OCI-LY1 (cell line): Measurements from ENCODE around the gene LRRC40.

Experiments used
- CTCF ChIP-seq: fragments of 200-600 bp; sonication (generic), shearing (Covaris generic); IDR thresholded peaks from 2 replicates; pipeline ENCODE4 v1.5.1; 2017; ENCODE audit warnings: mild to moderate bottlenecking, antibody characterized with exemption, low read length, moderate library complexity, mixed read lengths
- EZH2 ChIP-seq: fragments of 200-600 bp; sonication (generic), shearing (Covaris generic); IDR thresholded peaks from 2 replicates; pipeline ENCODE4 v1.8.0; 2017; ENCODE audit warnings: borderline replicate concordance, mixed run types, mild to moderate bottlenecking, antibody characterized with exemption, low read length, moderate library complexity, mixed read lengths

- no peak for TF ChIP-seq CTCF
- no peak for TF ChIP-seq EZH2
Observed at GRCh38 chr1:70103770-70104169, 101.6 kb downstream of the LRRC40 start.
